GM19035 (cell line): Measurements from ENCODE around the gene SPATA13.
"Not testable (repeated sequence)": the region's sequence is repeated elsewhere in the genome, so short reads cannot be mapped to it uniquely, and the experiment has no call there.

Source experiments
- ATAC-seq: cut with Tn5 transposase; IDR thresholded peaks from one replicate; pipeline ENCODE4 v1.9.1; 2021; ENCODE audit not compliant: unreplicated experiment

Gene SPATA13

GRCh38 chr13:24307211-24308067 is 146.9 kb downstream of the SPATA13 start:
- no peak for ATAC-seq

- ATAC-seq: no peak
Observed at GRCh38 chr13:24308068-24308445, 147.5 kb downstream of the SPATA13 start.

- no peak for ATAC-seq
Observed at GRCh38 chr13:24308488-24309020, 148.0 kb downstream of the SPATA13 start.

- not testable (repeated sequence) for ATAC-seq
Observed at GRCh38 chr13:24309300-24309699, 148.8 kb downstream of the SPATA13 start, which contains the start of gene C1QTNF9. TSS of gene C1QTNF9 (plus strand) at chr13:24309580. CDS start at chr13:24316004, 6,424 bp downstream.

- ATAC-seq: no peak
Observed at GRCh38 chr13:24313439-24313838, 152.9 kb downstream of the SPATA13 start.

- not testable (repeated sequence) for ATAC-seq
Observed at GRCh38 chr13:24317835-24318234, 157.3 kb downstream of the SPATA13 start.

GRCh38 chr13:24318878-24319277 is 158.4 kb downstream of the SPATA13 start:
- not testable (repeated sequence) for ATAC-seq

- ATAC-seq: not testable (repeated sequence)
Observed at GRCh38 chr13:24319641-24320040, 159.1 kb downstream of the SPATA13 start.

GRCh38 chr13:24321416-24321815 is 160.9 kb downstream of the SPATA13 start:
- not testable (repeated sequence) for ATAC-seq

GRCh38 chr13:24322470-24322869 is 161.9 kb downstream of the SPATA13 start:
- not testable (repeated sequence) for ATAC-seq

- no peak for ATAC-seq
Observed at GRCh38 chr13:24323036-24323738, 162.7 kb downstream of the SPATA13 start.

GRCh38 chr13:24323739-24324075 is 163.2 kb downstream of the SPATA13 start:
- no peak for ATAC-seq

GRCh38 chr13:24327598-24327997 is 167.1 kb downstream of the SPATA13 start:
- not testable (repeated sequence) for ATAC-seq

- no peak for ATAC-seq
Observed at GRCh38 chr13:24328145-24328544, 167.6 kb downstream of the SPATA13 start.

- no peak for ATAC-seq
Observed at GRCh38 chr13:24338721-24339120, 178.2 kb downstream of the SPATA13 start.

- ATAC-seq: no peak
Observed at GRCh38 chr13:24339937-24340607, 179.6 kb downstream of the SPATA13 start.

- no peak for ATAC-seq
Observed at GRCh38 chr13:24340608-24340955, 180.1 kb downstream of the SPATA13 start.

GRCh38 chr13:24341439-24341838 is 180.9 kb downstream of the SPATA13 start:
- ATAC-seq: no peak

GRCh38 chr13:24348385-24348784 is 187.9 kb downstream of the SPATA13 start:
- no peak for ATAC-seq

GRCh38 chr13:24348797-24349515 is 188.4 kb downstream of the SPATA13 start:
- no peak for ATAC-seq
